Iris pigment epithelial cell (primary cell): ENCODE measurements around the gene RHOU.

Experiments used
- DNase-seq: peaks from one replicate; pipeline ENCODE4 v3.0.0-alpha.2; 2011; ENCODE audit warnings: low read depth

RHOU gene

GRCh38 chr1:228785366-228786330, 50.4 kb downstream of the RHOU start:
- no peak for DNase-seq

GRCh38 chr1:228786361-228787129, 51.3 kb downstream of the RHOU start:
- DNase-seq, result no peak

DNA sequence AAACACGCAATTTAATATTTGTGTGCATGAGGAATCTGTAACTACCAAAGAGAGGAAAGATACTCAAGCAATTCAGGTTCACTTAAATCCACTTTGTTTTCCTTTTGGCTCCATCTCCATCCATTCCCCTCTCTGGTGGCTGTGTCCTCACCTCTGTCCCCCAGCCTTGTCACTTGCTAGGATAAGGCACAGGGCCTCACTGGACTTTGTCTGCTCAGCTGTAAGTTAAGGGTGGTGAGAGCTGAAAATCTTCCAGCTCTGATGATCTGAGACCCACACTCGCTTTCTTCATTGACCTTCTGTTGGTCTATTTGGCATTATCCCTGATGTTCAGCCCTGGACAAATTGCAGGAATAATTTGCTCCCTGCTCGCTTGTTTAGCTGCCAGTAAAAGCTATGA, 56.5 kb downstream of the RHOU start:
- no peak for DNase-seq

DNA sequence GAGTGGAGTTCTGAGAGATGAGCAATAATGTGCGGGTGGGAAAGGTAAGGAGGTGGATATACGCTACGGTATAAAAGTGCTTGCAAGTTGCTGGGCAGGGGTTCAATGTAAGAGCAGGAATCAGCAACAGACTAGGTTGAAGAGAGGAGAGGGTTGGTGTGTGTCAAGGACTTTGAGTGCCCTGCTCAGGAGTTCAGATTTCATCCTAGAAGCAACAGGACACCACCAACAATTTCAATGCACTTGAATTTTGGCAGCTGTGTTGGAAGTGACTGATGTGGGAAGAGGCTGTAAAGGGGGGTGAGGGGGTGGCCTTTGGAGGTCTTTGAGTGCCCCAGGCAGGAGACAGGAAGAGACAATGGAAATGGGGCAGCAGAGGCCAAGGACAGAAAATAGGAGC, 57.3 kb downstream of the RHOU start:
- DNase-seq, result no peak

DNA sequence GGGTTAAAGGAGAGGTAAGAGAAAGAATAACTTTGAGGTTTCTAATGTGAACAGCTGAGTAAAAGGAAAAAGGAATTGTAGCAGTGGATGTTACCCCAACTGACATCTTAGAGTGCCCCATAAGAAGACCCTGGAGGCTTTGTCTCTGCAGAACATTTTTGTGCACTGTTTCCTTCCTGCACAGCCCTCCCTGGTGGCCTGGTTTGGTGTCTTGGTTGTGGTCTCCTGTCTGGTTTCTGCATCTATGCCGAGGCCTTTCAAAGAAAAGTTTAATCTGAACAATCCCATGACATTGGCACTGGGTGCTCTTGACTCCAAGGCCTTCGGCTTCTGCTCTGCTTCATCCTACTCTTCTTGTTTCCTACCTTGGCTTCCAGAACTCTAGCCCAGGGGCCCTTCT, 57.8 kb downstream of the RHOU start:
- no peak for DNase-seq

GRCh38 chr1:228794173-228794572, 58.9 kb downstream of the RHOU start:
- peak; percentile 27 for DNase-seq

- DNase-seq, result no peak
These were observed 59.5 kb downstream of the RHOU start for GRCh38 chr1:228794810-228795209.

- no peak for DNase-seq
These were observed 60.3 kb downstream of the RHOU start for GRCh38 chr1:228795596-228795995.
